GM12865 (cell line): ENCODE results near the gene ATP5PO.

Experiments
- DNase-seq: peaks from one replicate; pipeline ENCODE4 v3.0.0; 2010; ENCODE audit warnings: low read depth
- H3K4me3 ChIP-seq: 2 replicates; pipeline ENCODE4 v1.5.1; 2011; ENCODE audit warnings: mild to moderate bottlenecking, low read depth, low read length, control low read depth
- CTCF ChIP-seq: IDR thresholded peaks from 2 replicates; pipeline ENCODE4 v1.5.1; 2011; ENCODE audit warnings: low read length, control low read depth, low read depth, inconsistent platforms; ENCODE audit not compliant: insufficient read depth; ENCODE audit errors: missing control alignments

ATP5PO gene

GRCh38 chr21:33947451-33948095 is 32.0 kb upstream of the ATP5PO start:
- TF ChIP-seq CTCF: no peak
- H3K4me3 ChIP-seq: peak overlapping the region; percentile 86

GRCh38 chr21:33945652-33946270 is 30.2 kb upstream of the ATP5PO start:
- TF ChIP-seq CTCF: no peak
- no peak for DNase-seq
- no peak overlapping the region for H3K4me3 ChIP-seq

More at GRCh38 chr21:33947451-33948095, 32.0 kb upstream of the ATP5PO start:
- DNase-seq: peak; percentile 90

- no peak for TF ChIP-seq CTCF
- H3K4me3 ChIP-seq: no peak overlapping the region
- no peak for DNase-seq
Observed at GRCh38 chr21:33944185-33944763, 28.7 kb upstream of the ATP5PO start.

- no peak overlapping the region for H3K4me3 ChIP-seq
- no peak for DNase-seq
- no peak for TF ChIP-seq CTCF
Observed at GRCh38 chr21:33943293-33943692, 27.7 kb upstream of the ATP5PO start.

- DNase-seq: no peak
Observed at GRCh38 chr21:33942426-33942825, 26.8 kb upstream of the ATP5PO start.

GRCh38 chr21:33940881-33941245 is 25.3 kb upstream of the ATP5PO start:
- no peak overlapping the region for H3K4me3 ChIP-seq
- no peak for TF ChIP-seq CTCF
- no peak for DNase-seq

More at GRCh38 chr21:33942426-33942825, 26.8 kb upstream of the ATP5PO start:
- H3K4me3 ChIP-seq: no peak overlapping the region
- TF ChIP-seq CTCF: no peak
